ENCODE data around the gene SHBG. TPM values are rescaled to one million over a fixed set of nuclear protein-coding genes. Genes with fewer than 3 reads are reported as not detected.

Gene SHBG
- total and polyA plus RNA-seq, 2 donors (not counting 1 experiment from before 2014, with no cell fraction given): 0.33 to 0.45 TPM

DNA sequence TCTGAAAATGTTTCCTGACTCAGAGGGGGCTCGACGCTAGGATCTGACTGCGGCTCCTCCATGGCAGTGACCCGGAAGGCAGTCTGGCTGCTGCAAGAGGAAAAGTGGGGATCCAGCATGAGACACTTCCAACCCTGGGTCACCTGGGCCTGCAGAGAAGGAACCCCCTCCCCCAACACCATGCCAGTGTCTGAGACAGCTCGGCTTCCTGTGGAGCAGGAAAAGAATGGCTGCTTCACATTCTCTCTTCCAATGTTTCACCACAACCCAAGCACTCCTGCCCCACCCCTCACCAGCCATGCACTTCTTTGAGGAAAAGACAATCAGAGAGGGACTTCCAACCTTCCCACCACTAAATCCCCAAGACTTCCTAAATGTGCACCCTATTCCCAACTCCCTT lies 46.6 kb downstream of the SHBG start:
- no peak overlapping the region for H2AFZ ChIP-seq (ENCODE audit: low read length)
- peaks cover 12% of the 10 kb centered on the region for H3K36me3 ChIP-seq (ENCODE audit: control insufficient read depth, insufficient read depth, low read length)
- no peaks in the 10 kb centered on the region for H3K27me3 ChIP-seq (ENCODE audit: control insufficient read depth, insufficient read depth, low read length)
- H3K4me1 ChIP-seq (ENCODE audit: control insufficient read depth, extremely low read depth, insufficient read depth, low read length): no peaks in the 10 kb centered on the region
- no peak for DNase-seq (ENCODE audit: low read depth in 2 of 2)
- H4K20me1 ChIP-seq (ENCODE audit: control insufficient read depth, extremely low read depth, insufficient read depth, low read length): no peaks in the 10 kb centered on the region
- no peak overlapping the region for H3K4me2 ChIP-seq (ENCODE audit: extremely low read depth, insufficient read depth, low read length)
- H3K79me2 ChIP-seq (ENCODE audit: control insufficient read depth, insufficient read depth, low read length): no peaks in the 10 kb centered on the region
- TF ChIP-seq EZH2 (IDR thresholded peaks at IDR 0.05; ENCODE audit: low read length, missing control alignments) (no peak), CTCF (conservative IDR thresholded peaks at IDR 0.05 in 1 of 2, IDR thresholded peaks at IDR 0.05 in 1 of 2; ENCODE audit: low read depth in 1 of 2, low read length in 2 of 2) (no peak)
- H3K27ac ChIP-seq (ENCODE audit: insufficient read depth, low read length): no peak overlapping the region
- no peak overlapping the region for H3K4me3 ChIP-seq (replicated peaks in 1 of 4; ENCODE audit: control extremely low read depth in 1 of 4, insufficient read depth in 1 of 4, low read depth in 3 of 4, low read length in 4 of 4)
- H3K9ac ChIP-seq (ENCODE audit: insufficient read depth, low read length): no peak overlapping the region
- H3K9me3 ChIP-seq (ENCODE audit: control insufficient read depth, insufficient read depth, low read depth, low read length): peaks cover 1% of the 10 kb centered on the region

DNA sequence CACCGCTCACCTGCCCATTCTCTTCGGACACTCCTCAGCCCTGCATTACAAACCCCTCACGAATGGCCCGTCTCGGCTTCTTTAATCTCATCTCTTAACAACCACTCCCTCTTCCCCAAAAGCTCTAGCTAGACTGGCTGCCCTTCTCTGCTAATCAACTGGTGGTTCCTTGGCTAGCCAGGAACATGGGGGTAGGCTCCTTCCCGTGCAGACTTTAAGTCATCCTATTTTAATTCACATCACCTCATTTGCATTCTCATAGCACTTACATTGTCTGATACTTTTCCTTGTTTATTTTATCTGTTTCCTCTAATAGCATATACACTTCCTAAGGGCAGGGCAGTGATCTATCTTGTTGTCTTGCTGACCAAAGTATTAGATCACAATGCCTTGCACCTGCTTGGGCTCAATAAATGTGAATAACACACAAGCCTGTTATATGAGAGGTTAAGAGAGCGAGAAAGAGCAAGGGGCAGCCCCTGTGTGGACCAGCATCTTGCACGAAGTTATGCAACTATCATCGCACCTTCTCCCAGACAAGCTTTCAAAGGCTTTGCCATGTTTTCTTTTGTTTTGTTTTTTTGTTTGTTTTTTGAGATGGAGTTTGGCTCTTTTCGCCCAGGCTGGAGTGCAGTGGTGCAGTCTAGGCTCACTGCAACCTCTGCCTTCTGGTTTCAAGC lies 47.6 kb downstream of the SHBG start:
- no peak overlapping the region for H3K4me2 ChIP-seq (ENCODE audit: extremely low read depth, insufficient read depth, low read length)
- H4K20me1 ChIP-seq (ENCODE audit: control insufficient read depth, extremely low read depth, insufficient read depth, low read length): no peaks in the 10 kb centered on the region
- no peak overlapping the region for H3K27ac ChIP-seq (ENCODE audit: insufficient read depth, low read length)
- no peaks in the 10 kb centered on the region for H3K79me2 ChIP-seq (ENCODE audit: control insufficient read depth, insufficient read depth, low read length)
- no peak overlapping the region for H3K4me3 ChIP-seq (replicated peaks in 1 of 4; ENCODE audit: control extremely low read depth in 1 of 4, insufficient read depth in 1 of 4, low read depth in 3 of 4, low read length in 4 of 4)
- no peak for DNase-seq (ENCODE audit: low read depth in 2 of 2)
- no peak overlapping the region for H3K9ac ChIP-seq (ENCODE audit: insufficient read depth, low read length)
- peaks cover 1% of the 10 kb centered on the region for H3K9me3 ChIP-seq (ENCODE audit: control insufficient read depth, insufficient read depth, low read depth, low read length)
- no peaks in the 10 kb centered on the region for H3K27me3 ChIP-seq (ENCODE audit: control insufficient read depth, insufficient read depth, low read length)
- no peak for TF ChIP-seq EZH2 (IDR thresholded peaks at IDR 0.05; ENCODE audit: low read length, missing control alignments)
- no peak for TF ChIP-seq CTCF (conservative IDR thresholded peaks at IDR 0.05 in 1 of 2, IDR thresholded peaks at IDR 0.05 in 1 of 2; ENCODE audit: low read depth in 1 of 2, low read length in 2 of 2)
- no peaks in the 10 kb centered on the region for H3K4me1 ChIP-seq (ENCODE audit: control insufficient read depth, extremely low read depth, insufficient read depth, low read length)
- H3K36me3 ChIP-seq (ENCODE audit: control insufficient read depth, insufficient read depth, low read length): peaks cover 11% of the 10 kb centered on the region
- no peak overlapping the region for H2AFZ ChIP-seq (ENCODE audit: low read length)

Other genes starting within 250 kb of the SHBG start
- gene TNK1, start 249.0 kb upstream of the SHBG start, total RNA-seq: 0.66 and 1.0 TPM in 2 replicates
- 0.15 and 0.20 TPM in 2 replicates for gene TNK1, start 249.0 kb upstream of the SHBG start, polyA plus RNA-seq
- 18.7 and 25.4 TPM in 2 replicates for gene PLSCR3, start 235.6 kb upstream of the SHBG start, total RNA-seq
- 39.1 and 42.1 TPM in 2 replicates for gene PLSCR3, start 235.6 kb upstream of the SHBG start, polyA plus RNA-seq
- gene TMEM256, start 226.0 kb upstream of the SHBG start, total RNA-seq: 206 and 212 TPM in 2 replicates
- 59.1 and 78.7 TPM in 2 replicates for gene TMEM256, start 226.0 kb upstream of the SHBG start, polyA plus RNA-seq
- 5.1 and 12.1 TPM in 2 replicates for gene NLGN2, start 222.3 kb upstream of the SHBG start, total RNA-seq
- 7.3 and 10.0 TPM in 2 replicates for gene NLGN2, start 222.3 kb upstream of the SHBG start, polyA plus RNA-seq
- gene SPEM1, start 209.8 kb upstream of the SHBG start, total RNA-seq: not detected in 2 replicates
- not detected in 2 replicates for gene SPEM1, start 209.8 kb upstream of the SHBG start, polyA plus RNA-seq
- gene SPEM2, start 204.5 kb upstream of the SHBG start, total RNA-seq: not detected in 2 replicates
- not detected in 2 replicates for gene SPEM2, start 204.5 kb upstream of the SHBG start, polyA plus RNA-seq
- gene SPEM3, start 201.3 kb upstream of the SHBG start, total RNA-seq: not detected in 2 replicates
- gene SPEM3, start 201.3 kb upstream of the SHBG start, polyA plus RNA-seq: not detected in 2 replicates
- 1.5 and 1.8 TPM in 2 replicates for gene TMEM102, start 194.7 kb upstream of the SHBG start, total RNA-seq
- gene TMEM102, start 194.7 kb upstream of the SHBG start, polyA plus RNA-seq: 0.52 and 0.58 TPM in 2 replicates
- 0.33 and 1.3 TPM in 2 replicates for gene FGF11, start 190.6 kb upstream of the SHBG start, total RNA-seq
- 0.43 and 0.87 TPM in 2 replicates for gene FGF11, start 190.6 kb upstream of the SHBG start, polyA plus RNA-seq
- gene CHRNB1, start 185.1 kb upstream of the SHBG start, total RNA-seq: 5.6 and 12.2 TPM in 2 replicates
- 6.3 and 9.2 TPM in 2 replicates for gene CHRNB1, start 185.1 kb upstream of the SHBG start, polyA plus RNA-seq
- 16.4 and 29.9 TPM in 2 replicates for gene ZBTB4, start 150.5 kb upstream of the SHBG start, total RNA-seq
- 21.3 and 22.3 TPM in 2 replicates for gene ZBTB4, start 150.5 kb upstream of the SHBG start, polyA plus RNA-seq
- not detected in 2 replicates for gene SLC35G6, start 148.7 kb upstream of the SHBG start, total RNA-seq
- not detected in 2 replicates for gene SLC35G6, start 148.7 kb upstream of the SHBG start, polyA plus RNA-seq
- gene POLR2A, start 145.8 kb upstream of the SHBG start, total RNA-seq: 60.1 and 75.8 TPM in 2 replicates
- 6.8 and 7.1 TPM in 2 replicates for gene POLR2A, start 145.8 kb upstream of the SHBG start, polyA plus RNA-seq
- gene TNFSF12, start 81.1 kb upstream of the SHBG start, total RNA-seq: 5.1 and 9.6 TPM in 2 replicates
- gene TNFSF12, start 81.1 kb upstream of the SHBG start, polyA plus RNA-seq: 34.4 and 35.9 TPM in 2 replicates
- gene TNFSF13, start 71.4 kb upstream of the SHBG start, total RNA-seq: 1.5 and 2.0 TPM in 2 replicates
- gene TNFSF13, start 71.4 kb upstream of the SHBG start, polyA plus RNA-seq: 2.5 and 2.8 TPM in 2 replicates
- 65.5 and 66.2 TPM in 2 replicates for gene SENP3, start 68.2 kb upstream of the SHBG start, total RNA-seq
- 67.6 and 118 TPM in 2 replicates for gene SENP3, start 68.2 kb upstream of the SHBG start, polyA plus RNA-seq
- 16.2 and 29.4 TPM in 2 replicates for gene CD68, start 50.5 kb upstream of the SHBG start, total RNA-seq
- gene CD68, start 50.5 kb upstream of the SHBG start, polyA plus RNA-seq: 90.4 and 250 TPM in 2 replicates
- 29.5 and 51.9 TPM in 2 replicates for gene MPDU1, start 46.3 kb upstream of the SHBG start, total RNA-seq
- 107 and 172 TPM in 2 replicates for gene MPDU1, start 46.3 kb upstream of the SHBG start, polyA plus RNA-seq
- gene SOX15, start 40.0 kb upstream of the SHBG start, total RNA-seq: under 0.01 and 0.50 TPM in 2 replicates
- 0.36 and 0.78 TPM in 2 replicates for gene SOX15, start 40.0 kb upstream of the SHBG start, polyA plus RNA-seq
- gene FXR2, start 15.2 kb upstream of the SHBG start, total RNA-seq: 39.8 and 46.6 TPM in 2 replicates
- 22.0 and 28.1 TPM in 2 replicates for gene FXR2, start 15.2 kb upstream of the SHBG start, polyA plus RNA-seq
- gene SAT2, start 2.3 kb upstream of the SHBG start, total RNA-seq: 54.3 and 55.5 TPM in 2 replicates
- 47.0 and 48.2 TPM in 2 replicates for gene SAT2, start 2.3 kb upstream of the SHBG start, polyA plus RNA-seq
- 0.33 TPM in 1 of 2 replicates, not detected in the other for gene ATP1B2, start 20.8 kb downstream of the SHBG start, total RNA-seq
- 0.02 and 0.05 TPM in 2 replicates for gene ATP1B2, start 20.8 kb downstream of the SHBG start, polyA plus RNA-seq
- gene TP53, start 57.4 kb downstream of the SHBG start, total RNA-seq: 23.0 and 24.7 TPM in 2 replicates
- gene TP53, start 57.4 kb downstream of the SHBG start, polyA plus RNA-seq: 35.5 and 43.2 TPM in 2 replicates
- 2.3 and 3.1 TPM in 2 replicates for gene WRAP53, start 58.3 kb downstream of the SHBG start, total RNA-seq
- 3.0 and 7.2 TPM in 2 replicates for gene WRAP53, start 58.3 kb downstream of the SHBG start, polyA plus RNA-seq
- gene EFNB3, start 75.1 kb downstream of the SHBG start, total RNA-seq: 0.26 and 0.33 TPM in 2 replicates
- 0.51 and 3.7 TPM in 2 replicates for gene EFNB3, start 75.1 kb downstream of the SHBG start, polyA plus RNA-seq
- 0.17 and 0.26 TPM in 2 replicates for gene DNAH2, start 87.6 kb downstream of the SHBG start, total RNA-seq
- gene DNAH2, start 87.6 kb downstream of the SHBG start, polyA plus RNA-seq: 0.06 and 0.08 TPM in 2 replicates
- gene KDM6B, start 204.1 kb downstream of the SHBG start, total RNA-seq: 9.4 and 12.3 TPM in 2 replicates
- gene KDM6B, start 204.1 kb downstream of the SHBG start, polyA plus RNA-seq: 0.68 and 1.1 TPM in 2 replicates
- gene TMEM88, start 224.9 kb downstream of the SHBG start, total RNA-seq: 0.17 TPM in 1 of 2 replicates, not detected in the other
- 0.07 TPM in 1 of 2 replicates, not detected in the other for gene TMEM88, start 224.9 kb downstream of the SHBG start, polyA plus RNA-seq
- 41.6 and 78.9 TPM in 2 replicates for gene NAA38, start 227.4 kb downstream of the SHBG start, total RNA-seq
- gene NAA38, start 227.4 kb downstream of the SHBG start, polyA plus RNA-seq: 31.0 and 40.7 TPM in 2 replicates
- 6.9 and 7.4 TPM in 2 replicates for gene CYB5D1, start 227.9 kb downstream of the SHBG start, total RNA-seq
- 6.8 and 8.7 TPM in 2 replicates for gene CYB5D1, start 227.9 kb downstream of the SHBG start, polyA plus RNA-seq

All from fibroblast of lung (primary cell).